Hepatocyte (in vitro differentiated cells): Measurements from ENCODE around the gene SDHA. TPM values are rescaled to one million over a fixed set of nuclear protein-coding genes. Genes with fewer than 3 reads are reported as not detected.

Source experiments
- DNase-seq: peaks from one replicate; pipeline ENCODE4 v3.0.0-alpha.2; 2016; ENCODE audit warnings: low spot score
- H2AFZ ChIP-seq: fragments of 200-600 bp; sonication (generic); 2 replicates; pipeline ENCODE4 v1.6.0; 2016; ENCODE audit warnings: antibody characterized with exemption, mild to moderate bottlenecking
- H3K27ac ChIP-seq: fragments of 200-600 bp; sonication (generic); 2 replicates; pipeline ENCODE4 v1.5.1; 2016; ENCODE audit warnings: mild to moderate bottlenecking
- H3K27me3 ChIP-seq: fragments of 200-600 bp; sonication (generic); 2 replicates; pipeline ENCODE4 v1.6.1; 2016
- H3K36me3 ChIP-seq: fragments of 200-600 bp; sonication (generic); replicated peaks from 2 replicates; pipeline ENCODE4 v1.5.1; 2016; ENCODE audit warnings: low read depth; ENCODE audit not compliant: insufficient read depth
- H3K4me1 ChIP-seq: fragments of 200-600 bp; sonication (generic); 2 replicates; pipeline ENCODE4 v1.5.1; 2016; ENCODE audit warnings: mild to moderate bottlenecking, moderate library complexity; ENCODE audit not compliant: insufficient read depth
- H3K4me2 ChIP-seq: fragments of 200-600 bp; sonication (generic); 2 replicates; pipeline ENCODE4 v1.6.0; 2016
- H3K4me3 ChIP-seq: fragments of 200-600 bp; sonication (generic); 2 replicates; pipeline ENCODE4 v1.5.1; 2016; ENCODE audit warnings: mild to moderate bottlenecking
- H3K79me2 ChIP-seq: fragments of 200-600 bp; sonication (generic); 2 replicates; pipeline ENCODE4 v1.6.0; 2017; ENCODE audit warnings: mild to moderate bottlenecking
- H3K9me2 ChIP-seq: fragments of 200-600 bp; sonication (generic); replicated peaks from 2 replicates; pipeline ENCODE4 v1.6.0; 2017; ENCODE audit warnings: mild to moderate bottlenecking; ENCODE audit not compliant: insufficient read depth
- H3K9me3 ChIP-seq: fragments of 200-600 bp; sonication (generic); 2 replicates; pipeline ENCODE4 v1.5.1; 2016; ENCODE audit warnings: low read depth, mild to moderate bottlenecking
- H4K20me1 ChIP-seq: fragments of 200-600 bp; sonication (generic); 2 replicates; pipeline ENCODE4 v1.6.0; 2016; ENCODE audit warnings: mild to moderate bottlenecking; ENCODE audit not compliant: insufficient read depth, poor library complexity, severe bottlenecking
- EZH2 ChIP-seq: fragments of 200-600 bp; sonication (generic); IDR thresholded peaks from 2 replicates; pipeline ENCODE4 v1.6.1; 2016; ENCODE audit warnings: antibody characterized with exemption, mild to moderate bottlenecking, borderline replicate concordance
- EZH2phosphoT487 ChIP-seq: fragments of 200-600 bp; sonication (generic); IDR thresholded peaks from one replicate; pipeline ENCODE4 v1.6.1; 2018; ENCODE audit warnings: antibody characterized with exemption, mild to moderate bottlenecking, low read depth, moderate library complexity; ENCODE audit not compliant: unreplicated experiment, severe bottlenecking
- WGBS: methylation state at CpG from one replicate; pipeline ENCODE4 v1.1.6; 2016; ENCODE audit warnings: low lambda C conversion rate; ENCODE audit errors: missing lambda C conversion rate; 5-methylcytosine and 5-hydroxymethylcytosine counted together
- polyA plus RNA-seq: library from polyadenylated mRNA; unstranded; fragments of >200 nt; fragmentation: Nextera tagmentation; extraction: Ambion mirVana; gene quantifications from 2 replicates; pipeline ENCODE4 v1.2.1, GENCODE V29; 2016
- total RNA-seq: library from RNA; depleted of rRNA; stranded (reverse); fragments of >200 nt; gene quantifications from 2 replicates; pipeline ENCODE4 v1.2.3, GENCODE V29; 2014
- TF ChIP-seq, protein P1 (sequence below): fragments of 200-600 bp; sonication (generic); IDR thresholded peaks from 2 replicates; pipeline ENCODE4 v1.5.1; 2016; ENCODE audit warnings: antibody characterized with exemption, mild to moderate bottlenecking; ENCODE audit not compliant: poor library complexity

SDHA gene
- total and polyA plus RNA-seq, 2 experiments from 2014 or later = 102 to 159 TPM

DNA sequence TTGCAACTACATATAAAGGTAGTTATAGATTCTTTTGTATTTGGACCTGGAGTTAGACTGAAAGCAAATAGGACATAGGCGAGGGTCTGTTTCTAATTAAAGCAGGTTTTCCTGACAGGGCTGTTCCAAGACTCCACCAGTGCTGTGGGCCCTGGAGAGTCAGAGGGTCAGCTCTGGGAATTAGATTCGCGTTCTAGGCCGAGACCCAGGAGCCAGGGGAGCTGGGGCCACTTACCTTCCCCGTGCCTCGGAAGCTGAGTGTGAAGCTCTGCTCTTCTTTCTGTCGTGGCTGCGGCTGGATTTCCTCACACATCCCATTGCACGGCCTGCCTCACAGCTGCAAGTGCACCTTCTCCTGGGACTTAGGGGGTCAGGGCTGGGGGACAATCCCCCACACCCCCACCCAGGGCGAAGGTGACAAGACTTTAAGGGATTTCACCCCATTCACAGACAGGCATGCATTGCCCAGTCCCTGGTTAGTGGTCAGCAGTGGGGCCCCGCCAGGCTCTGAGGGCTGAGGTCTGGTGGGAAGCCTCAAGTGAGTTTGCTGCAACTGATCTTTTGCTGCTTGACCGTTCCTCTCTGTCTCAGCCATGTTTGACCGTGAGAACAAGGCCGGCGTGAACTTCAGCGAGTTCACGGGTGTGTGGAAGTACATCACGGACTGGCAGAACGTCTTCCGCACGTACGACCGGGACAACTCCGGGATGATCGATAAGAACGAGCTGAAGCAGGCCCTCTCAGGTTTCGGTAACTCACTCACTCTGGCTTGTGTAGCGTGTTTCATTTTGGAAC is 88.1 kb downstream of the SDHA start:
- H3K9me2 ChIP-seq = no peaks in the 10 kb centered on the region
- H3K79me2 ChIP-seq = peaks cover 20% of the 10 kb centered on the region
- no peaks in the 10 kb centered on the region for H3K36me3 ChIP-seq
- H4K20me1 ChIP-seq = peaks cover 26% of the 10 kb centered on the region
- no peak overlapping the region for H3K27ac ChIP-seq
- 92% methylated on average over 28 of the region's 28 CpGs for WGBS
- no peak for DNase-seq
- no peaks in the 10 kb centered on the region for H3K9me3 ChIP-seq
- TF ChIP-seq, protein P1, sequence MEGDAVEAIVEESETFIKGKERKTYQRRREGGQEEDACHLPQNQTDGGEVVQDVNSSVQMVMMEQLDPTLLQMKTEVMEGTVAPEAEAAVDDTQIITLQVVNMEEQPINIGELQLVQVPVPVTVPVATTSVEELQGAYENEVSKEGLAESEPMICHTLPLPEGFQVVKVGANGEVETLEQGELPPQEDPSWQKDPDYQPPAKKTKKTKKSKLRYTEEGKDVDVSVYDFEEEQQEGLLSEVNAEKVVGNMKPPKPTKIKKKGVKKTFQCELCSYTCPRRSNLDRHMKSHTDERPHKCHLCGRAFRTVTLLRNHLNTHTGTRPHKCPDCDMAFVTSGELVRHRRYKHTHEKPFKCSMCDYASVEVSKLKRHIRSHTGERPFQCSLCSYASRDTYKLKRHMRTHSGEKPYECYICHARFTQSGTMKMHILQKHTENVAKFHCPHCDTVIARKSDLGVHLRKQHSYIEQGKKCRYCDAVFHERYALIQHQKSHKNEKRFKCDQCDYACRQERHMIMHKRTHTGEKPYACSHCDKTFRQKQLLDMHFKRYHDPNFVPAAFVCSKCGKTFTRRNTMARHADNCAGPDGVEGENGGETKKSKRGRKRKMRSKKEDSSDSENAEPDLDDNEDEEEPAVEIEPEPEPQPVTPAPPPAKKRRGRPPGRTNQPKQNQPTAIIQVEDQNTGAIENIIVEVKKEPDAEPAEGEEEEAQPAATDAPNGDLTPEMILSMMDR = no peak
- TF ChIP-seq EZH2 (no peak), EZH2phosphoT487 (no peak)
- no peaks in the 10 kb centered on the region for H3K27me3 ChIP-seq
- no peak overlapping the region for H3K4me2 ChIP-seq
- H2AFZ ChIP-seq = no peak overlapping the region
- H3K4me1 ChIP-seq = peaks cover 4% of the 10 kb centered on the region
- H3K4me3 ChIP-seq = no peak overlapping the region

Other genes starting within 250 kb of the SDHA start
- gene PLEKHG4B, start 126.2 kb upstream of the SDHA start, total RNA-seq = 3.5 and 4.0 TPM in 2 replicates
- 3.6 and 6.7 TPM in 2 replicates for gene PLEKHG4B, start 126.2 kb upstream of the SDHA start, polyA plus RNA-seq
- gene LRRC14B, start 26.8 kb upstream of the SDHA start, total RNA-seq = not detected in 2 replicates
- gene LRRC14B, start 26.8 kb upstream of the SDHA start, polyA plus RNA-seq = 0.18 TPM in 1 of 2 replicates, not detected in the other
- 4.6 and 4.8 TPM in 2 replicates for gene CCDC127, start 167 bp upstream of the SDHA start, total RNA-seq
- 11.4 and 13.7 TPM in 2 replicates for gene CCDC127, start 167 bp upstream of the SDHA start, polyA plus RNA-seq
- gene PDCD6, start 53.3 kb downstream of the SDHA start, total RNA-seq = 109 and 116 TPM in 2 replicates
- gene PDCD6, start 53.3 kb downstream of the SDHA start, polyA plus RNA-seq = 169 and 197 TPM in 2 replicates
- gene AHRR, start 103.4 kb downstream of the SDHA start, total RNA-seq = 1.8 and 2.6 TPM in 2 replicates
- gene AHRR, start 103.4 kb downstream of the SDHA start, polyA plus RNA-seq = 1.8 and 2.4 TPM in 2 replicates
- gene EXOC3, start 224.9 kb downstream of the SDHA start, total RNA-seq = 30.9 and 38.3 TPM in 2 replicates
- 36.1 and 45.3 TPM in 2 replicates for gene EXOC3, start 224.9 kb downstream of the SDHA start, polyA plus RNA-seq